PFSK-1 (cell line): ENCODE measurements around the gene LRP3.

Source experiments
- FOXP2 ChIP-seq: optimal IDR thresholded peaks from 2 replicates; pipeline ENCODE3; 2011; ENCODE audit warnings: borderline replicate concordance, control low read depth, inconsistent platforms; ENCODE audit not compliant: insufficient read depth; ENCODE audit errors: extremely low read length, extremely low read depth
- POLR2AphosphoS5 ChIP-seq: IDR thresholded peaks from 2 replicates; pipeline ENCODE4 v1.6.1; 2012; ENCODE audit warnings: low read depth, mild to moderate bottlenecking, control low read depth, low read length, moderate library complexity
- SIN3A ChIP-seq: IDR thresholded peaks from 2 replicates; pipeline ENCODE4 v1.6.1; 2012; ENCODE audit warnings: mild to moderate bottlenecking, low read length, moderate library complexity, borderline replicate concordance; ENCODE audit not compliant: insufficient read depth
- TAF1 ChIP-seq: IDR thresholded peaks from 2 replicates; pipeline ENCODE4 v1.6.1; 2012; ENCODE audit warnings: low read length, control low read depth, borderline replicate concordance; ENCODE audit not compliant: insufficient read depth
- TF ChIP-seq, protein P1 (sequence below), 2 experiments: IDR thresholded peaks; 2 replicates each; pipeline versions ENCODE4 v1.6.1 to v1.8.0; 2011 to 2012; ENCODE audit warnings: low read depth in 2 of 2, low read length in 2 of 2, control low read depth in 1 of 2, inconsistent platforms in 1 of 2, mild to moderate bottlenecking in 1 of 2, moderate library complexity in 1 of 2; ENCODE audit not compliant: insufficient read depth in 1 of 2

LRP3 gene

DNA sequence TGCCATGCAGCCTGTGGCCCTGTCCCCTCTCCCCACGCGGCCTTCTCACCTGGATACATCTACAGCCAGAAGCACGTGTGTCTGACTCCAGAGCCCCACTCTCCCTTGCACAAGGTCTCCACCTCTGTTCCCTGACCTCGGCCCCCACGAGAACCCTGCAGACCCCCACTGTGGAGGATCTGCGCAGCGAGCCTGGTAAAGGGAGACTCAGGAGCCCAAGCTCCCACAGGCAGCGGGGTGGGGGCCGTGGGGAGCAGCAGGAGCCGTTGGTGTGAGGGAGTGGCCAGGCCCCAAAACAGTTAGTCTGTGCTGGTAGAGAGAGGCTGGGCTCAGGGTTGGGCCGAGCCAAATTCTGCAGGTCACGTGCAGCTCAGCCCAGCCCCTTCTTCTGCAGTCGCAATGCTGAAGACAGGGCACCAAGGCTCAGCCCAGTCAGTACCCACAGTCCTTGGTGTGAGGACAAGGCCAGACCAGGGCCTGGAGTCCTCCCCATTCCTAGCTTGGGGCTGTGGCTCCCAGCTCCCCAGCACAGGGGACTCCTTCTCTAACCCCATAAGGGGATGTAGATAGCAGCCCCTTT lies 60.2 kb downstream of the LRP3 start:
- TF ChIP-seq, protein P1, sequence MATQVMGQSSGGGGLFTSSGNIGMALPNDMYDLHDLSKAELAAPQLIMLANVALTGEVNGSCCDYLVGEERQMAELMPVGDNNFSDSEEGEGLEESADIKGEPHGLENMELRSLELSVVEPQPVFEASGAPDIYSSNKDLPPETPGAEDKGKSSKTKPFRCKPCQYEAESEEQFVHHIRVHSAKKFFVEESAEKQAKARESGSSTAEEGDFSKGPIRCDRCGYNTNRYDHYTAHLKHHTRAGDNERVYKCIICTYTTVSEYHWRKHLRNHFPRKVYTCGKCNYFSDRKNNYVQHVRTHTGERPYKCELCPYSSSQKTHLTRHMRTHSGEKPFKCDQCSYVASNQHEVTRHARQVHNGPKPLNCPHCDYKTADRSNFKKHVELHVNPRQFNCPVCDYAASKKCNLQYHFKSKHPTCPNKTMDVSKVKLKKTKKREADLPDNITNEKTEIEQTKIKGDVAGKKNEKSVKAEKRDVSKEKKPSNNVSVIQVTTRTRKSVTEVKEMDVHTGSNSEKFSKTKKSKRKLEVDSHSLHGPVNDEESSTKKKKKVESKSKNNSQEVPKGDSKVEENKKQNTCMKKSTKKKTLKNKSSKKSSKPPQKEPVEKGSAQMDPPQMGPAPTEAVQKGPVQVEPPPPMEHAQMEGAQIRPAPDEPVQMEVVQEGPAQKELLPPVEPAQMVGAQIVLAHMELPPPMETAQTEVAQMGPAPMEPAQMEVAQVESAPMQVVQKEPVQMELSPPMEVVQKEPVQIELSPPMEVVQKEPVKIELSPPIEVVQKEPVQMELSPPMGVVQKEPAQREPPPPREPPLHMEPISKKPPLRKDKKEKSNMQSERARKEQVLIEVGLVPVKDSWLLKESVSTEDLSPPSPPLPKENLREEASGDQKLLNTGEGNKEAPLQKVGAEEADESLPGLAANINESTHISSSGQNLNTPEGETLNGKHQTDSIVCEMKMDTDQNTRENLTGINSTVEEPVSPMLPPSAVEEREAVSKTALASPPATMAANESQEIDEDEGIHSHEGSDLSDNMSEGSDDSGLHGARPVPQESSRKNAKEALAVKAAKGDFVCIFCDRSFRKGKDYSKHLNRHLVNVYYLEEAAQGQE (IDR thresholded peaks at IDR 0.05; ENCODE audit: insufficient read depth in 1 of 2, low read depth in 2 of 2, low read length in 2 of 2): no peak
- TF ChIP-seq SIN3A (no peak), TAF1 (no peak), FOXP2 (no peak), POLR2AphosphoS5 (no peak)

DNA sequence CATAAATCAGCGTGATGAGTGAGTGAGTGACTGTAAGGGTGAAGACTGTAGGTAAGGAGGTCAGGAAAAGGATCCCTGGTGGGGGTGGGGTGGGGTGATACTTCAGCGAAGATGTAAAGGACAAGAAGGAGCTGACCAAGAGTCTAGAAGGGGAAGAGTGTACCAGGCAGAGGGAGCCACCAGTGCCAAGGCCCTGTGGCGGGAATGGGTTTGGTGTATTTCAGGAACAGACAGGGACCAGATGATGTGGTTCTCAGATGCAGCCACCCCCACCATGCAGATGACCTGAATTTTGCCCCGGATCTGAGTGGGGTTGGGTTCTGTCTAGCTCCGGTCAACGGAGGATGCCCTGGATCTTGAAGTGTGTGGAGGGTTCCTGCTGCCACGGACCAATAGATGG lies 61.7 kb downstream of the LRP3 start:
- TF ChIP-seq FOXP2 (no peak), TAF1 (no peak), SIN3A (no peak), POLR2AphosphoS5 (no peak)
- TF ChIP-seq, protein P1 (IDR thresholded peaks at IDR 0.05; ENCODE audit: insufficient read depth in 1 of 2, low read depth in 2 of 2, low read length in 2 of 2): no peak

DNA sequence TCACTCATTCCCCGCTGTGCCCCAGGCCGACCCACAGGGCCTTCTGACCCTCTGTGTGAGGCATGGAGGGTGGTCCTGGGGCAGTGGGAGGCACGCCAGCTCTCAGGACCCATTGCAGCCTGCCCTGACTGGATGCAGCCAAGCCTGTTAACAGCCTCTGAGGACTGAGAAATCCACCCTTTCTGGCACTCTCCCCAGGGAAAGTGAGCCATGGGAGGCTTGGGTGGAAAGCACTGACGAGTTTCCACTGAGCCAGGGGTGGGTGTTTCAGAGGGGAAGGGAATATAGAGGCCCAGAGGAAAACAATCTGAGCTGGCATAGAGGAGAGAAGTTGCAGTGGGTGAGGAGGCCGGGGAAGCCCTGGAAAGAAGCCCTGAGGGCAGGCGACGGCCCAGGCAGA lies 62.1 kb downstream of the LRP3 start:
- no peak for TF ChIP-seq SIN3A
- no peak for TF ChIP-seq TAF1
- TF ChIP-seq POLR2AphosphoS5: no peak
- TF ChIP-seq, protein P1 (IDR thresholded peaks at IDR 0.05; ENCODE audit: insufficient read depth in 1 of 2, low read depth in 2 of 2, low read length in 2 of 2): no peak
- no peak for TF ChIP-seq FOXP2

DNA sequence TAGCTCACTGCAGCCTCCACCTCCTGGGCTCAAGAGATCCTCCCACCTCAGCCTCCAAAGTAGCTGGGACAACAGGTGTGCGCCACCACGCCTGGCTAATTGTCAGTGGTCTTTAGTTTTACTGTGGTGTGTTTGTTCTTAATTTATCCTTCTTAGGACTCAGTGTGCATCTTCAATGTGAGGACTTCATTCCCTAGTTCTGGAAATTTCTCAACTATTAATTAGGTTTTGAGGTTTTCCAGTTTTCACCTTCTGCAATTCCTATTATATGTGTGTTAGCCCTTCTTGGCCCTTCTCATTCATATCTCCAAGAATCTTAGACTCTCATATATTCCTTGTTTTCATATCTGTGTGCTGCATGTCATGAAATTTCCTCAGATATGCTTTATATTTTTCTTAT lies 63.7 kb downstream of the LRP3 start:
- TF ChIP-seq POLR2AphosphoS5 (no peak), FOXP2 (no peak), TAF1 (no peak), SIN3A (no peak)
- TF ChIP-seq, protein P1 (IDR thresholded peaks at IDR 0.05; ENCODE audit: insufficient read depth in 1 of 2, low read depth in 2 of 2, low read length in 2 of 2): no peak
